GM12865 (cell line): ENCODE data around the gene ATP2A3.

Experiments
- DNase-seq: peaks from one replicate; pipeline ENCODE4 v3.0.0; 2010; ENCODE audit warnings: low read depth
- H3K4me3 ChIP-seq: 2 replicates; pipeline ENCODE4 v1.5.1; 2011; ENCODE audit warnings: mild to moderate bottlenecking, low read depth, low read length, control low read depth
- TF ChIP-seq, protein P1 (sequence below): IDR thresholded peaks from 2 replicates; pipeline ENCODE4 v1.5.1; 2011; ENCODE audit warnings: low read length, control low read depth, low read depth, inconsistent platforms; ENCODE audit not compliant: insufficient read depth; ENCODE audit errors: missing control alignments

Gene ATP2A3

DNA sequence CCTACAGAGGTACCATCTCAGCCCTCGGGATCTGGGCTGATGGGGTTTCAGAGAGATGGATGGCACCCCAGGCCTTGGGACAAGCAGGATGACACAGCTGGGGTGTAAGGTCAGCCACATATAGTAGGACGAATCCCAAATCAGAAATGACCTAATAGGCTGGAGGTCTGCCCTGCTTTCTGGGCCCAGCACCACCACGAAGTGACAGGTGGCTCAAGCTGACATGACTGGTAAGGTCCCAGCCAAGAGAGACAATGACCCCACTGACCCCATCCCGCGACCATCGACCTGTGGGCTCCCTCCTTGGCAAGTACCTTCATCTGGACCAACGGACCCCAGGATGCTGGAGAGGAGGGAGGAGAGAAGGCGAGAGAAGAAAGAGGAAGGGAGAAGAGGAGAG, 87.0 kb downstream of the ATP2A3 start:
- DNase-seq: no peak
- no peak overlapping the region for H3K4me3 ChIP-seq
- TF ChIP-seq, protein P1, sequence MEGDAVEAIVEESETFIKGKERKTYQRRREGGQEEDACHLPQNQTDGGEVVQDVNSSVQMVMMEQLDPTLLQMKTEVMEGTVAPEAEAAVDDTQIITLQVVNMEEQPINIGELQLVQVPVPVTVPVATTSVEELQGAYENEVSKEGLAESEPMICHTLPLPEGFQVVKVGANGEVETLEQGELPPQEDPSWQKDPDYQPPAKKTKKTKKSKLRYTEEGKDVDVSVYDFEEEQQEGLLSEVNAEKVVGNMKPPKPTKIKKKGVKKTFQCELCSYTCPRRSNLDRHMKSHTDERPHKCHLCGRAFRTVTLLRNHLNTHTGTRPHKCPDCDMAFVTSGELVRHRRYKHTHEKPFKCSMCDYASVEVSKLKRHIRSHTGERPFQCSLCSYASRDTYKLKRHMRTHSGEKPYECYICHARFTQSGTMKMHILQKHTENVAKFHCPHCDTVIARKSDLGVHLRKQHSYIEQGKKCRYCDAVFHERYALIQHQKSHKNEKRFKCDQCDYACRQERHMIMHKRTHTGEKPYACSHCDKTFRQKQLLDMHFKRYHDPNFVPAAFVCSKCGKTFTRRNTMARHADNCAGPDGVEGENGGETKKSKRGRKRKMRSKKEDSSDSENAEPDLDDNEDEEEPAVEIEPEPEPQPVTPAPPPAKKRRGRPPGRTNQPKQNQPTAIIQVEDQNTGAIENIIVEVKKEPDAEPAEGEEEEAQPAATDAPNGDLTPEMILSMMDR: no peak

- TF ChIP-seq, protein P1: no peak
- H3K4me3 ChIP-seq: no peak overlapping the region
- DNase-seq: no peak
Observed at GRCh38 chr17:3875317-3875716, 88.9 kb downstream of the ATP2A3 start.
